Vagina (tissue), 2 donors: ENCODE results near the gene AJAP1.

Experiments
- POLR2A ChIP-seq, 2 donors: fragments of 450-650 bp; IDR thresholded peaks; one replicate each; pipeline ENCODE4 v1.6.1; 2017; ENCODE audit warnings: antibody characterized with exemption in 2 of 2, mild to moderate bottlenecking in 2 of 2, moderate library complexity in 2 of 2
- POLR2AphosphoS5 ChIP-seq, 2 donors: sonication (generic); formaldehyde crosslinking; IDR thresholded peaks; one replicate each; pipeline ENCODE4 v1.9.0; 2017; ENCODE audit warnings: antibody characterized with exemption in 2 of 2, mild to moderate bottlenecking in 2 of 2, low read depth in 1 of 2; ENCODE audit not compliant: insufficient read depth in 1 of 2
- TF ChIP-seq, protein P1 (sequence below), 3 experiments: fragments of 450-650 bp in 2 of 3; fragments of 200-600 bp in 1 of 3; sonication (generic) in 1 of 3; IDR thresholded peaks; one replicate each; pipeline ENCODE4 v1.5.1; 2017 to 2019; ENCODE audit warnings: antibody characterized with exemption in 3 of 3, mild to moderate bottlenecking in 2 of 3, moderate library complexity in 2 of 3

DNA sequence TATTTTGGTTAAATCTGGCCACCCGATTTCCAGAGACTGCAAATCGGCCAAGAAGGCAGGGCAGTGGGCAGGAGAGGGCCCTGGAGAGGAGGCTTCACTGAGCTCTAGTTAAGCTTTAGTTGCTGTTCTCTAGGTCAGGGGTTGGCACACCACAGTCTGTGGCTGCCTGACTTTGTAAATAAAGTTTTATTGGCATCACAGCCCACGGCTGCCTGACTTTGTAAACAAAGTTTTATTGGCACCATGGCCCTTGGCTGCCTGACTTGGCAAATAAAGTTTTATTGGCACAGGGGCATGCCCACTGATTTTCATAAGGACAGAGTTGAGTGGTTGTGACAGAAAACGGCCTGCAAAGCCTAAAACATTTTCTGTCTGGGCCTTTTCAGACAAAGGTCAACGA is 19.7 kb downstream of the AJAP1 start:
- no peak for TF ChIP-seq POLR2A (IDR thresholded peaks at IDR 0.05)
- TF ChIP-seq, protein P1, sequence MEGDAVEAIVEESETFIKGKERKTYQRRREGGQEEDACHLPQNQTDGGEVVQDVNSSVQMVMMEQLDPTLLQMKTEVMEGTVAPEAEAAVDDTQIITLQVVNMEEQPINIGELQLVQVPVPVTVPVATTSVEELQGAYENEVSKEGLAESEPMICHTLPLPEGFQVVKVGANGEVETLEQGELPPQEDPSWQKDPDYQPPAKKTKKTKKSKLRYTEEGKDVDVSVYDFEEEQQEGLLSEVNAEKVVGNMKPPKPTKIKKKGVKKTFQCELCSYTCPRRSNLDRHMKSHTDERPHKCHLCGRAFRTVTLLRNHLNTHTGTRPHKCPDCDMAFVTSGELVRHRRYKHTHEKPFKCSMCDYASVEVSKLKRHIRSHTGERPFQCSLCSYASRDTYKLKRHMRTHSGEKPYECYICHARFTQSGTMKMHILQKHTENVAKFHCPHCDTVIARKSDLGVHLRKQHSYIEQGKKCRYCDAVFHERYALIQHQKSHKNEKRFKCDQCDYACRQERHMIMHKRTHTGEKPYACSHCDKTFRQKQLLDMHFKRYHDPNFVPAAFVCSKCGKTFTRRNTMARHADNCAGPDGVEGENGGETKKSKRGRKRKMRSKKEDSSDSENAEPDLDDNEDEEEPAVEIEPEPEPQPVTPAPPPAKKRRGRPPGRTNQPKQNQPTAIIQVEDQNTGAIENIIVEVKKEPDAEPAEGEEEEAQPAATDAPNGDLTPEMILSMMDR (IDR thresholded peaks at IDR 0.05), result no peak
- TF ChIP-seq POLR2AphosphoS5 (IDR thresholded peaks at IDR 0.05; ENCODE audit: insufficient read depth in 1 of 2, low read depth in 1 of 2), result no peak
